ENCODE data around the gene TRAT1. TPM values are rescaled to one million over a fixed set of nuclear protein-coding genes. Genes with fewer than 3 reads are reported as not detected.
"Not testable (repeated sequence)": the region's sequence is repeated elsewhere in the genome, so short reads cannot be mapped to it uniquely, and the experiment has no call there.

TRAT1 gene, protein sequence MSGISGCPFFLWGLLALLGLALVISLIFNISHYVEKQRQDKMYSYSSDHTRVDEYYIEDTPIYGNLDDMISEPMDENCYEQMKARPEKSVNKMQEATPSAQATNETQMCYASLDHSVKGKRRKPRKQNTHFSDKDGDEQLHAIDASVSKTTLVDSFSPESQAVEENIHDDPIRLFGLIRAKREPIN
- total RNA-seq, result not detected in 2 replicates

DNA sequence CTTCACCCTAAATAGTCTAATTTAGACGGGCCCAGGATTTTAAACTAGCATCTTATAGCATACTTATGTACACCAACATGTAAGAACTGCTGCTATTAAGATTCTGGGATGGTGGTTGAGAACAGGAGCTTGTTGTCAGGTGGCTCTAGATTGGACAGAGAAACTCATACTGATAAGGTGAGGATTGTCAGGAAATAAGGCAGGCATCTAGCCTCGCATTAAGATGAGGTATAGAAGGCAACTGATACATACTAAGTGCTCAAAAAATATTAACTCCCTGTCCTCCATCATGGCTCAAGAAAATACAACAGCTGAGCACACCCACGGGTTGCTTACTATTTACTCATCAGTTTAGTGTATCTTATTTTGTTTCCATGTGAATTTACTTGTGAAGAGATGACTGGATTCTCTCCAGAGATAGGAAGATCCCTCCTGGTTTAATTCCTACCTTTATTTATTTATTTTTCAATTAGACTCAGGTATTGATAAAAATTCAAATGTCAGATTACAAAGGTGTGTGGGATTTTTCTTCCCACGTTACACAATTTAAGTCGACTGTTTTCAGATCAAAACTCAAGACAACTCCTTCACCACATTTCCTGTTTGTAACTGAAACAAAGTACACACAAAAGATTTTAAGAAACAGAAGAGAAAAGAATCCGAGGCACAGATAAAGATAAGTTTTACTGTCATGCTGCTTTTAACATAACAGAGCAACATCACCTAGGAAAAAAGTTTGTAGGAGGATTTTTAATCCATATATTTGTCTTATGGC, at the start of gene TRAT1:
TRAT1 (plus strand) TSS at position 664 of the 775 bp plus-strand sequence. CDS start 142 bp downstream, outside the sequence.
- DNase-seq (ENCODE audit: low read depth in 2 of 2), result no peak

DNA sequence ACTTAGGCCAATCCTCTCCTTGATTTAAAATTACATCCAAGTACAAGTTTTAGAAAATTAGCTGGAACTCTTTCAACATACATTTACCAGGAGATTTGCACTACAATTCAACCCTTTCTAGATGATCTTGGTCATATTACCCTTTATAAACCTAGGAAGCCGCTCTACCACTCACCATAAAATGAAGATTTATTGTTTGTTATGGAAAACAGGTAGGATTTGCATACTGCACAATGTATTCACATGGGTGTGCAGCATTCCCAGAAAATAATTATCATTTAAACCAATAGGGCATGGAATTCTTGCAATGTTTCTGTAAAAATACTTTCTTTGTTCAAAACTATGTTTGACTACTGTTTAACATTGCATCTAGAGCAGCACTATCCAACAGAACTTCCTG, 46.9 kb upstream of the TRAT1 start:
- no peak for DNase-seq (ENCODE audit: low read depth in 2 of 2)

DNA sequence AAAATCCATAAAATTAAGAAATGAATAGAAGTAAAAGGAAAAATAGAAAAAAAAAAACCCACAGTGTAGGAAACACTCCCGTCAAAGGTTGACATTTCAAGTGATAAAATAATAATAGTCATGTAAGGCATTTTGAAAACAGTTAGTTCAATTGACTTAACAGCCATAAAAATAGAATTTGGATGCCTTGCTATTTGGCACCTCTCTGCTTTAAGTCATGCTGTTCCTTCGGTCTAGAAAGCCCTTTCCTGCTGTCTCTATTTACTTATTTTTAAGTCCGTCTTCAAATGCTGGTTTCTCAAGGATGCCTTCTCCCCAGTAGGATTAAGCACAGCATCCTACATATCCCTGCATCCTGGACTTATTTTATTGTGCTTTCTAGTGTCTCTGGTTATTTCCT, 43.1 kb upstream of the TRAT1 start:
- no peak for DNase-seq (ENCODE audit: low read depth in 2 of 2)

GRCh38 chr3:108780235-108780634, 42.4 kb upstream of the TRAT1 start:
- no peak for DNase-seq (ENCODE audit: low read depth in 2 of 2)

DNA sequence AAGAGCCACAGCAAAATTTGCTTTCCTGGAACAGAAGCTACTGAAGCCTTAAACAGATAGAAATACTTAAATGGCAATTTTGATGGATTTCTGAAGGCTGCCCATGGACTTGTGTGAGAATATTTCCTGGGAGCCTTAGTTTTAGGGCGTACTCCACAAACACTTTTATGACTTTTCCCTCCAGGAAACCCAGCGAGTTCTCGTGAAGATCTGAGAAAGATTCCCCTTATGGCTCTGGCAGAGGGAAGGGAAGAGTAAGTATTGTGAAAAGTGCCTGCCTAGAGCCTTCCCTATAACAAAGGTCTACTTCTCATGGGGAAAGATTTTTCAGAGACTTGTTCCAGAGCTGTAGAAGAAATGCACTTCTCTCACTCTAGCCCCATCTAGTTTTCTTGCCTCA, 31.1 kb upstream of the TRAT1 start:
- no peak for DNase-seq (ENCODE audit: low read depth in 2 of 2)

DNA sequence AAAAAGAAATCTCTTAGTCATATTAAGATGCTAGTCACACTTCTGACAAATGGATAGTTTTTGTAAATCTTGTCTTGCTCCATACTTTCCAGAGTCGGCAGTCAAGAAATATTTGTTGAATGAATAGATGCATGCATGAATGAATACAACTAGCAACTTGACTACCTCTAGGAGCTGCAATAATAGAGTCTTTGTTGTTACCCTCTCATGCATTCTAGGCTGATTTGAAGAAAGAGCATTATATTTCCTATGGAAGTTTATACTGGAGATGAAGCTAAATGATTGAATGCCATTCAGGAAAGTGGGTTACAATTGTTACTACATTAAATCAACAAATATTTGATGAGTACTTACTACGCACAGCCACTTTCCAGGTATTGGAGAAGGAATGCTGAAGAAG, 18.1 kb upstream of the TRAT1 start:
- DNase-seq (ENCODE audit: low read depth in 2 of 2), result no peak

- DNase-seq (ENCODE audit: low read depth in 2 of 2), result no peak
Measured at GRCh38 chr3:108804966-108805365, 17.6 kb upstream of the TRAT1 start.

DNA sequence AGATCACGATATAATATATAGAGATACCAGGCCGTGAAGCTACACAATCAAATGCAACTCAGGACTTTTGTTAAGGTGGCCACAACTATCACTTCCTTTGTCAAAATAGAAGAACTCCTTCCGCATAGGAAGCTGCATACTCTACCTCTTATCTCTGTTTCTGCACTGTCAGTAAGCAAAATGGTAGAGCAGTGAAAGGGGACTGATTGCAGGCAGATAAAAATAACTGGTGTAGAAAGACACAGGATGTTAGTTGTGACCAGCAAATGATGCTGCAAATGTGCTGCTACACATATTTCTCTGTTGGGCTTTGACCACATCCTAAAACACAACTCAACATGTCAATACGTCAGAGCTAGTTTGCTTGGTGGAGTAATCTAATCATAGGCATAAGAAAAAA, 16.3 kb upstream of the TRAT1 start:
- no peak for DNase-seq (ENCODE audit: low read depth in 2 of 2)

GRCh38 chr3:108818404-108818803, 4.2 kb upstream of the TRAT1 start:
- DNase-seq (ENCODE audit: low read depth in 2 of 2), result peak; percentile 2 to 26

GRCh38 chr3:108820586-108820985, 2.0 kb upstream of the TRAT1 start:
- DNase-seq (ENCODE audit: low read depth in 2 of 2), result no peak

- no peak for DNase-seq (ENCODE audit: low read depth in 2 of 2)
Measured at GRCh38 chr3:108823227-108823626, 641 bp downstream of the TRAT1 start.

DNA sequence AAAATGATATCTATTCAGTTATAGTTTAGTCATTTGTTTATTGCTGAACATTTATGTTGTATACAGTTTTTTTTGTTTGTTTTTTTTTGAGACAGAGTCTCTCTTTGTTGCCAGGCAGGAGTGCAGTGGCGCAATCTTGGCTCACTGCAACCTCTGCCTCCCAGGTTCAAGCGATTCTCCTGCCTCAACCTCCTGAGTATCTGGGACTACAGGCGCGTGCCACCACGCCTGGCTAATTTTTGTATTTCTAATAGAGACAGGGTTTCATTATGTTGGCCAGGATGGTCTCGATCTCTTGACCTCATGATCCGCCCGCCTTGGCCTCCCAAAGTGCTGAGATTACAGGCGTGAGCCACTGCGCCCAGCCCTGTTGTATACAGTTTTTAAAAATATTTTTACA, 1.2 kb downstream of the TRAT1 start:
- not testable (repeated sequence) for DNase-seq (ENCODE audit: low read depth in 2 of 2)

GRCh38 chr3:108826309-108827187, 4.0 kb downstream of the TRAT1 start:
- no peak for DNase-seq (ENCODE audit: low read depth in 2 of 2)

DNA sequence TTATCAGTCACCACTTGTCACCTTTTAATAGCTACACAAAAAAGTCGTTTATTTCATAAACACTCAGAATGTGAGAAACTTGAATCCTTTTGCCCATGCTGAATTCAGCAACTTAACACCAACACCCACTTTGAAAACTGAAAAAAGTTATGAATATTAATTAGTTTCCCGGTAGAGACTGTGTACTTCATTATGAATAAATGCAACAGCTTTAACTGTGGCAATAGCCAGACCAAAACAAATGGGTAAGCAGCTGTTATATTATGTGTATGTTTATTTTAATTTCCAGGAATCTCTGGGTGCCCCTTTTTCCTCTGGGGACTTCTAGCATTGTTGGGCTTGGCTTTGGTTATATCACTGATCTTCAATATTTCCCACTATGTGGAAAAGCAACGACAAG, 7.8 kb downstream of the TRAT1 start:
- no peak for DNase-seq (ENCODE audit: low read depth in 2 of 2)

DNA sequence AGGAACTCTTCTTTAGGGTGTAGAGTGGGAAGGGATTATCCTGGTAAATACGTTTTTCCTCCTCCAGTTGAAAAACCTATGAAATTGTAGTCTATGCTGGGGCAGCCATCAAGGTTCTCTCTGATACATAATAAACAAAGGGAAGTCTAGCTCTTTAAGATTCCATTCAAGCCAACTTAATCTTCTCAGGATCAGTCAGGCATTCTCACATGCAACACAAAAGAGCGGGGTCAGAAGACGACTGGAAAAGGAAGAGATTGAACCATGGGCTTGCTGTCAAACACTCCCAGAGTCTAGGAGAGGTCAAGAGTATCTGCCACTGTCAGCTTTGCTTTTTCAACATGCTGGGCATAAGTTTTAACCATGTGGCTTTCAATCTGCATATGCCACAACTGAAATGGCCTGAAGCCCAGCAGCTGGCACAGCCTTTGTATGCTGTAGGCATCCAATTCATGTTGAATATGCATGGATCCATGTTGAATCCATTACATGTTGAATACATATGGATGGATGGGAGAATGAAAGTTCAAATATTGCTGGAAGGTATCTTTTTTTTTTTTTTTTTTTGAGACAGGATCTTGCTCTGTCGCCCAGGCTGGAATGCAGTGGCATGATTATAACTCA, 8.5 kb downstream of the TRAT1 start:
- no peak for DNase-seq (ENCODE audit: low read depth in 2 of 2)

DNA sequence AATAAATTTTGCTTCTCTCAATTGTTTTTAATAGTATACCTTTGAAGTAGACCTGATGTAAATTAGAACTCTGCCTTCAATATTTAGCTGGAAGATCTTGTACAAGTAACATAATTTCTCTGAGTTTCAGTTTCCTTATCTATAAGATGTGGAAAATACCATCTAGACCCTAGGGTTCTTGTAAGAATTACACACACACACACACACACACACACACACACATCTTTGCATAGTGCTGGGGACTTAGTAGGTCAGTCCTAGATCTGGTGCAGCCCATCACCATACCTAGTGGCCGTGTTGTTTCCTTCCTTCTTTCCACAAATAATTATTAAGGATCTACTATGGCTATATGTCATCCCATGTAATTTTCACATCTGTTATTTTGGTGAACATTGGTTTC, 11.0 kb downstream of the TRAT1 start:
- no peak for DNase-seq (ENCODE audit: low read depth in 2 of 2)

DNA sequence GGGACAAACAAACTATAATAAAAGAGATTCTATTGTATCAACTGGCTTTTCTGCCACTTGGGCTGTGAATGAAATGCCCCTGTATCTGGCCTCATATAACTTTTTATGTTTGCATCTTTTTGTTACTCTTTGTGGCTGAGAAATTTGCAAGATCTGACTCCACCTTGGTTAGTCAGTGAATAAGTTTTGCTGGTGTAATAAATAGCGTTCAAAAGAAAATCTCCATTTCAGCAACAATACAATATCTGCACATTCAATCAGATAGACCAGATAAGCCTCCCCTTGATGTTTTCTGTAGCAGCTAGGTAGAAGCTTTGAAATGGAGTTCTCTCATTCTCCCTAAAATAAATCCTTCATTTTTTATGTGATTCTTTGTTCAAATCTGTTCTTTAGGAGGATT, 12.0 kb downstream of the TRAT1 start:
- no peak for DNase-seq (ENCODE audit: low read depth in 2 of 2)

GRCh38 chr3:108835101-108835500, 12.5 kb downstream of the TRAT1 start:
- no peak for DNase-seq (ENCODE audit: low read depth in 2 of 2)

GRCh38 chr3:108838436-108838835, 15.8 kb downstream of the TRAT1 start:
- no peak for DNase-seq (ENCODE audit: low read depth in 2 of 2)

- DNase-seq (ENCODE audit: low read depth in 2 of 2), result no peak
Measured at GRCh38 chr3:108845709-108846293, 23.2 kb downstream of the TRAT1 start.

DNA sequence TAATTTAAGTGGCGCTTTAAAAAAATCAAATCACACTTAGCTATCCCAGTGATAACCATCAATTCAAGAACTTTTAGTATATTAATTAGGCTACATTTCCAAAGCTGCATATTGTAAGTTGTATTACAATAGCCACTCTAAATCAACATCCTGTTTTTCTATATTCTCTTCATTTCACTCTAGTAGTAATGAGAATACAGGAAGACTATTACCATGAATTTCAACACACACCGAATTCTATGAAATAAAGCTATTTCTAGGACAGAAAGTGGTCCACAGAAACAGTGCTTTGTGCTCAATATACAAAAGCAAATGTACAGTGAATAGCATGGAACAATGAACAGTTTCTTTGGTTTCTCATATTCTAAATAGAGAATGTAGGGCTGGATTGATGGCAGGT, 24.6 kb downstream of the TRAT1 start:
- no peak for DNase-seq (ENCODE audit: low read depth in 2 of 2)

DNA sequence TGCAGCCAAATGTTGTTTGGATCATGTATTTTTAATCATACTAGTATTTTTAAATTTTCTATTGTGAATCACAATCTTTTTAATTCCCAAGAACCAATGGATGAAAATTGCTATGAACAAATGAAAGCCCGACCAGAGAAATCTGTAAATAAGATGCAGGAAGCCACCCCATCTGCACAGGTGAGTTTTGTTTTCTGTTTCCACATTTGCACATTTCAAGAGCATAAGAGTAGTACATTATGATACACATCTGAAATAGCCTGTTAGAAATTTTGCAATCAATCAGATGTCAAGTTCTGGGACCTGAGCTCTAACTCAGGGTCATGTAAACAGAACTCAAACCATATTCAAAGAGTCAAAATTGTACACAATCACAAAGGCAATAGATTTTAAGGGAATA, 26.5 kb downstream of the TRAT1 start:
- DNase-seq (ENCODE audit: low read depth in 2 of 2), result no peak
